NCI-H1417 treated with DMSO at 0.1 percent for 48 hours (cell line): ENCODE measurements around the gene SLC7A11.
"Not testable (repeated sequence)": the region's sequence is repeated elsewhere in the genome, so short reads cannot be mapped to it uniquely, and the experiment has no call there.

Experiments
- DNase-seq: peaks from one replicate; lab custom pipeline; 2025; lab: John Stamatoyannopoulos, UW

SLC7A11 gene

GRCh38 chr4:138242834-138243156 lies 646 bp upstream of the SLC7A11 start:
- DNase-seq = no peak

GRCh38 chr4:138241281-138242075 lies 671 bp downstream of the SLC7A11 start:
- no peak for DNase-seq

- no peak for DNase-seq
Measured at GRCh38 chr4:138239491-138239890, 2.7 kb downstream of the SLC7A11 start.

GRCh38 chr4:138238521-138239292 lies 3.4 kb downstream of the SLC7A11 start:
- no peak for DNase-seq

- DNase-seq = not testable (repeated sequence)
Measured at GRCh38 chr4:138237132-138237531, 5.0 kb downstream of the SLC7A11 start.

GRCh38 chr4:138236037-138236436 lies 6.1 kb downstream of the SLC7A11 start:
- no peak for DNase-seq

- DNase-seq = no peak
Measured at GRCh38 chr4:138235419-138235952, 6.7 kb downstream of the SLC7A11 start.

- no peak for DNase-seq
Measured at GRCh38 chr4:138234248-138234647, 7.9 kb downstream of the SLC7A11 start.

GRCh38 chr4:138233313-138234034 lies 8.7 kb downstream of the SLC7A11 start:
- DNase-seq = no peak

- DNase-seq = no peak
Measured at GRCh38 chr4:138232364-138232763, 9.8 kb downstream of the SLC7A11 start.

- no peak for DNase-seq
Measured at GRCh38 chr4:138230048-138230447, 12.1 kb downstream of the SLC7A11 start.

- DNase-seq = no peak
Measured at GRCh38 chr4:138229160-138229559, 13.0 kb downstream of the SLC7A11 start.

- DNase-seq = no peak
Measured at GRCh38 chr4:138226351-138226750, 15.8 kb downstream of the SLC7A11 start.

GRCh38 chr4:138225477-138225876 lies 16.7 kb downstream of the SLC7A11 start:
- no peak for DNase-seq

GRCh38 chr4:138224614-138225013 lies 17.5 kb downstream of the SLC7A11 start:
- no peak for DNase-seq

- no peak for DNase-seq
Measured at GRCh38 chr4:138223231-138223910, 18.8 kb downstream of the SLC7A11 start.

- DNase-seq = no peak
Measured at GRCh38 chr4:138222046-138222445, 20.1 kb downstream of the SLC7A11 start.

- DNase-seq = no peak
Measured at GRCh38 chr4:138218976-138219375, 23.2 kb downstream of the SLC7A11 start.

GRCh38 chr4:138217567-138217966 lies 24.6 kb downstream of the SLC7A11 start:
- DNase-seq = no peak

GRCh38 chr4:138216272-138216867 lies 25.8 kb downstream of the SLC7A11 start:
- no peak for DNase-seq

- DNase-seq = not testable (repeated sequence)
Measured at GRCh38 chr4:138210576-138210975, 31.6 kb downstream of the SLC7A11 start.
